WTC11 (cell line): ENCODE measurements around the gene SLC13A3.

Experiments
- ATF2 ChIP-seq: sonication (generic); formaldehyde crosslinking; IDR thresholded peaks from 2 replicates; pipeline ENCODE4 v1.8.1; 2022; ENCODE audit warnings: low read depth, missing genetic modification reagents, borderline replicate concordance
- CREB1 ChIP-seq: sonication (generic); formaldehyde crosslinking; IDR thresholded peaks from 2 replicates; pipeline ENCODE4 v1.8.0; 2023; ENCODE audit warnings: mild to moderate bottlenecking, missing genetic modification reagents
- CREM ChIP-seq: sonication (generic); formaldehyde crosslinking; IDR thresholded peaks from 2 replicates; pipeline ENCODE4 v1.8.1; 2022; ENCODE audit warnings: mild to moderate bottlenecking, missing genetic modification reagents, moderate library complexity
- CTCF ChIP-seq: fragments of 200-600 bp; IDR thresholded peaks from 2 replicates; pipeline ENCODE4 v1.8.0; 2022; ENCODE audit warnings: antibody characterized with exemption
- GRHL2 ChIP-seq: fragments of 250-450 bp; sonication (Bioruptor Pico); IDR thresholded peaks from 2 replicates; pipeline ENCODE4 v1.8.0; 2022; ENCODE audit warnings: mild to moderate bottlenecking, moderate library complexity; ENCODE audit not compliant: insufficient replicate concordance, severe bottlenecking
- HMGXB4 ChIP-seq: sonication (generic); formaldehyde crosslinking; IDR thresholded peaks from 2 replicates; pipeline ENCODE4 v1.8.1; 2023; ENCODE audit warnings: mild to moderate bottlenecking, moderate library complexity, missing genetic modification reagents
- IRF1 ChIP-seq: sonication (generic); formaldehyde crosslinking; IDR thresholded peaks from 2 replicates; pipeline ENCODE4 v1.8.0; 2023; ENCODE audit warnings: missing genetic modification reagents
- IRF2 ChIP-seq: sonication (generic); formaldehyde crosslinking; IDR thresholded peaks from 2 replicates; pipeline ENCODE4 v1.8.0; 2022; ENCODE audit warnings: low read depth, missing genetic modification reagents, borderline replicate concordance
- KAT7 ChIP-seq: sonication (generic); formaldehyde crosslinking; IDR thresholded peaks from 2 replicates; pipeline ENCODE4 v1.8.1; 2023; ENCODE audit warnings: missing genetic modification reagents, mild to moderate bottlenecking, borderline replicate concordance
- MAX ChIP-seq: sonication (generic); formaldehyde crosslinking; IDR thresholded peaks from 2 replicates; pipeline ENCODE4 v1.8.0; 2022; ENCODE audit warnings: mild to moderate bottlenecking, missing genetic modification reagents
- NR2C2 ChIP-seq: sonication (generic); formaldehyde crosslinking; IDR thresholded peaks from 2 replicates; pipeline ENCODE4 v1.8.0; 2022; ENCODE audit warnings: mild to moderate bottlenecking, missing genetic modification reagents
- USF2 ChIP-seq: sonication (generic); formaldehyde crosslinking; IDR thresholded peaks from 2 replicates; pipeline ENCODE4 v1.8.1; 2023; ENCODE audit warnings: mild to moderate bottlenecking, missing genetic modification reagents, moderate library complexity
- ZBTB43 ChIP-seq: sonication (generic); formaldehyde crosslinking; IDR thresholded peaks from 2 replicates; pipeline ENCODE4 v1.8.1; 2023; ENCODE audit warnings: mild to moderate bottlenecking, missing genetic modification reagents
- ZNF263 ChIP-seq: sonication (generic); formaldehyde crosslinking; IDR thresholded peaks from 2 replicates; pipeline ENCODE4 v1.8.1; 2022; ENCODE audit warnings: low read depth, mild to moderate bottlenecking, moderate library complexity, missing genetic modification reagents

- TF ChIP-seq HMGXB4 (no peak), CTCF (no peak), IRF1 (CRISPR knock-in tag) (no peak), CREB1 (CRISPR knock-in tag) (no peak), IRF2 (no peak), ZBTB43 (CRISPR knock-in tag) (no peak), KAT7 (CRISPR knock-in tag) (no peak), GRHL2 (CRISPR knock-in tag) (no peak), MAX (CRISPR knock-in tag) (no peak), CREM (CRISPR knock-in tag) (no peak), ATF2 (CRISPR knock-in tag) (no peak), ZNF263 (CRISPR knock-in tag) (no peak), USF2 (CRISPR knock-in tag) (no peak), NR2C2 (CRISPR knock-in tag) (no peak)
Observed at GRCh38 chr20:46695892-46696291, 44.6 kb upstream of the SLC13A3 start.
